IPS-18c (cell line): ENCODE measurements around the gene CHCHD4.
A peak's percentile ranks its signal among the peaks of the same experiment; 100 is the strongest.

ENCODE experiments used
- H3K4me3 ChIP-seq: 2 replicates; pipeline ENCODE4 v1.7.0; 2013; ENCODE audit warnings: low read depth, mild to moderate bottlenecking, low read length, moderate library complexity; ENCODE audit not compliant: insufficient read depth
- H3K9me3 ChIP-seq: one replicate; pipeline ENCODE4 v1.6.1; 2013; ENCODE audit warnings: mild to moderate bottlenecking, low read length, moderate library complexity; ENCODE audit not compliant: control insufficient read depth, insufficient read depth

The CHCHD4 gene

DNA sequence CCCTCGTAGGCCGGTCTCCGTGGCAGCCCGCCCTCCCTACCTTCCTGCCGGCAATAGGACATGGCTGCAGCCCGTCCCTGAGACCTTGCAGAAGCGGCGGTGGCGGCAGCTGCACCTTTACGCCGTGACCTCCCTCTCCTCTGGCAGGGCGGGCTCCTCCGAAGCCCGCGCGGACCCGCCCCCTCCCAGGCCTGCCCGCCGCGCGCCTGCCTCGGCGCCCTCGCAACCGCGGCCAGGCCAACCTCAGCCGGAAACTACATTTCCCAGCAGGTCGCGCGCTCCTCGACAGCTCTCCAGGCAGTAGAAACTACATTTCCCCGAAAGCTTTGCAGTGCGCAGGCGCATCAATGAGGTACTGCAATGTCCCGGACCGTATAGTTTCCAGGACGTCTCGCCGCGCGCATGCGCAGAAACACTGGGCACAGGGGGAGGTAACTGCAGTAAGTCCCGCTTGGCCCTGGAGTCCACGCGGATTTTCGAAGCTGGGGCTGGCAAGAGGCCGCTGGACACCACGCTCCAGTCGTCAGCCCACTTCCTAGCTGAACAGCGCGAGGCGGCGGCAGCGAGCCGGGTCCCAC lies at the start of gene CHCHD4, which contains the start of gene TMEM43:
Gene CHCHD4 (minus strand): TSS at position 256 of the 578 bp plus-strand sequence. CDS start 194 bp downstream, at position 62.
Gene TMEM43 (plus strand): TSS at position 438 of the 578 bp plus-strand sequence. CDS start 142 bp downstream, outside the sequence.
- Histone ChIP-seq H3K4me3 (peak within 1 kb of the TSS; percentile 95), H3K9me3 (no peaks in the 10 kb centered on the region)

DNA sequence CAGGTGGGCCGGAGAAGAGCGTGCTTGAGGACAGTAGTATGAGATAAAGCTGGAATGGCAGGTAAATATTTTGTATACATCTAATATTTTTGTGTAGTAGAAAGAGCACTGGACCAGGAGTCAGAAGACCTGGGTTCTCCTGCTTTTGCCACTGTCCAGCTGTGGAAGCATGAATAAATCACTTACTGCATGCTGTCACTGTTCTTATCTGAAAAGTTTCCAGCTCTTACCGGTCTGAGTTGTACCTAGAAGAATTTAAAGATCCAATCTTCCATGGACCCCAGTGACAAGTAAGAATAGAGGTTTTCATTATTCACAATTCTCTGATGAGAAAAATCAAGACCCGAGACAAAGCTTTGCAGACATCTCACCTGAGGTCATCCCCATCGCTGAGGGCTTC lies 47.8 kb upstream of the CHCHD4 start:
- no peak overlapping the region for H3K4me3 ChIP-seq
- H3K9me3 ChIP-seq: no peaks in the 10 kb centered on the region

DNA sequence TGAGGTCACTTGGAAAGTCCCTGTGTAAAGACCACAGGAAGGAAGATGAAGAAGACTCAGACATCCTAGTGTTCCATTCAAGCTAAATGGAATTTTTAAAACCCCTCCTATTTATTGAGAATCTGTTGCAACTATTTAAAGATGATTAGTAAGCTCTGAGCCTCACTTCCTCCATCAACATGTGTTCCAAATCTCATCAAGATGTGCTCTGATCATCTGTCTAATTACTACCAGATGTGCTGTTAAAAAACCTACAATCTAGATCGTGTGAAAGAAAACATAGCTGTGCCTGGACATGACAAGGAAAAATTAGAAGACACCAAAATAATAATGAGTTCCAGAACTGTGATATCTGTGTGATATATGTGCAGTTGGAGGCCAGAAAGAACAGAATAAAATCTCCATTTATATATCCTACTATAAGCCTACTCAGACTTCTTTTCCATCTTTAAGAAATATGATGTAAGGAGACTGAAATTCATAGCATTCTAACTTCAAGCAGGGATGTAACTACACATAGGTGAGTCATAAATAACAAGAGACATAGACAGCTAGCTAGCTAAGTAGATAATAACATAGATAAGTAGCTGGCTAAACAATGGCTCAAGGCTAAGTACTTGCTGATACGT lies 46.0 kb upstream of the CHCHD4 start:
- no peak overlapping the region for H3K4me3 ChIP-seq

DNA sequence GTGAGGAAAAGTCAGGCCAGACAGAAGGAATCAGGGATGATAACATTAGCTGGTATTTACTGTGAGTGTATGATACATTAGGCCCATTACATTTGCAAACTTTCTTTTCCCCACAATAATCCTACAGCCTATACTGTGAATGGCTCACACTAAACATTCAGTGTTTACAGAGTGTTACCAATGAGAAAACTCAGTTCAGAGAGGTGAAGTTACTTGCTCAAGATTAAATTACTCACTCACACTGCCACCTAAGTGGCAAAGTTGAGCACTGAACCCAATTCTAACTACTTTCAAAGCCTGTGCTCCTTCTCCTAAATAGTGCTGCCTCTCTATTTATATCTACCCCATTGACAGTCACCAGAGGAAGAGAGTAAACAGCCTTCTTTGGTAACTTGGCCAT lies 45.2 kb upstream of the CHCHD4 start:
- no peaks in the 10 kb centered on the region for H3K9me3 ChIP-seq
- no peak overlapping the region for H3K4me3 ChIP-seq

More for the DNA sequence above, 46.0 kb upstream of the CHCHD4 start:
- H3K9me3 ChIP-seq: no peaks in the 10 kb centered on the region

DNA sequence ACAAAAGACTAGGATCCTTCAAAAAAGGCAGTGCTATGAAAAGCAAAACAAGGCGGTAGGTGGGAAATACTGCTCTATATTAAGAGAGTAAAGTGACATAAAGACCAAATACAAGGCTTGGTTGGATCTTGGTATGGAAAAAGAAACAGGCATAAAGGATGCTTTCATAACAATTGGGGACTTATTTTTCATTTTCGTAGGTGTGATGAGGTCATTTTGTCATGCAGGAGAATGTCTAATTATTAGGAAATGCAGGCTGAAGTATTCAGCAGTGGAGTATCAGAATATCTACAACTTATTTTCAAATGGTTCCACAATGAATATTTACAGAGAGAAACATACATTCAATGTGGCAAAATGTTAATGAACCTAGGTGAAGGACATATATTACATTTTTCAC lies 44.8 kb upstream of the CHCHD4 start:
- H3K4me3 ChIP-seq: no peak overlapping the region
- no peaks in the 10 kb centered on the region for H3K9me3 ChIP-seq

DNA sequence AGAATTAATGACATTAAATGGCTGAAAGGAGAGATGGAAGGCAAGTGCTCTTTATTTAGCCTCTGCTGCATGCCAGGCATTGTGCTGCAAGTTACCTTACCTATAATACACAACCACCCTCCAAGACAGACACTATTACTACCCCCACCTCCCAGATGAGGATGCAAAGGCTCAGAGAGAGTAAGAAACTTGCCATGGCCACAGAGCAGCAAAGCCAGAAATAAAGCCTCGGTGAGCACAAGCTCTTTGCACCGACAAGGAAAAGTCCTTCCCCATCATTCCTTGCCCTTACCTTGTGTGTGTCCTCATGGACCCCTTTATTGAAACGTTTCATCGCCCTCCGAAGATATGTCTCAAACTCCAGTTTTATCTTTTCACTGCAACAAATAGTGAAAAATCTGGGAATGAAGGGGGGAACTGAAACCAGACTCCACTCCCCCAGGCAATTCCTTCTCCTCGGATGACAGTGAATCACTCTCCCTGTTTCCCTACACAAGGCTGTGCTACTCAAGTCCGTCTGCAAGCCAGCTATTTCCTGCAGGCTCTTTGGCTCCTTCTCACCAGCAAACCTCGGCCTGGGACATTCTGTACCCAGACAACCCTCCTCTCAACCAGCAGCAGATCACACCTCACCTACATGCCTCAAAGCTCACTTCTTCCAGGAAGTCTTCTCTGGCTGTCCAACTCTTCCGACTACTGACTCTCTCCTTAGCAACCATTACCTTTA lies 42.4 kb upstream of the CHCHD4 start:
- no peaks in the 10 kb centered on the region for H3K9me3 ChIP-seq
- no peak overlapping the region for H3K4me3 ChIP-seq

DNA sequence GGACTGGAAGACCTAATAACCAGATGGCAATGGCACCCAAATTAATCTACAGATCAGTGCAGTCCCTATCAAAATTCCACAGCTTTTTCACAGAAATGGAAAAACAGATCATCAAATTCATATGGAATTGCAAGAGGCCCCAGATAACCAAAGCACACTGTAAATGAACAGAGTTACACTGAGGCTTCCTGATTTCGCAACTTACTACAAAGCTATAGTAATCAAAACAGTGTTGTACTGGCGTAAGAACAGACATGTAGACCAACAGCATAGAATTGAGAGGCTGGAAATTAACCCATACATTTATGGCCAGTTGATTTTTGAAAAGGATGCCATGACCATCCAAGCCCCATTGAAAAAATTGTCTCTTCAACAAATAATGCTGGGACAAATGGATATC lies 37.5 kb upstream of the CHCHD4 start:
- no peak overlapping the region for H3K4me3 ChIP-seq
- no peaks in the 10 kb centered on the region for H3K9me3 ChIP-seq

DNA sequence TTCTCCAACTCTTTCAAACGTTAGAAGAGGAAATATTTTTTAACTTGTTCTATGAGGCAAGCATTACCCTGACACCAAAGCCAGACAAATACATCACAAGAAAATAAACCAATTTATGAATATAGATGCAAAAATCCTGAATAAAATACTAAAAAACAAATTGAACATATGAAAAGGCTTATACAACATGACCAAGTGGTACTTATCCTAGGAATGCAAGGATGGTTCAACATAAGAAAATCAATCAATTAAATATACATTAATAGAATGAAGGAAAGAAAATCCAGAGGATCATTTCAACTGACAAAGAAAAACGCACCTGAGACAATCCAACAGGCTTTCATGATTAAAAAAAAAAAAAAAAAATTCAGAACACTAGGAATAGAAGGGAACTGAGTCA lies 36.6 kb upstream of the CHCHD4 start:
- Histone ChIP-seq H3K9me3 (no peaks in the 10 kb centered on the region), H3K4me3 (no peak overlapping the region)

DNA sequence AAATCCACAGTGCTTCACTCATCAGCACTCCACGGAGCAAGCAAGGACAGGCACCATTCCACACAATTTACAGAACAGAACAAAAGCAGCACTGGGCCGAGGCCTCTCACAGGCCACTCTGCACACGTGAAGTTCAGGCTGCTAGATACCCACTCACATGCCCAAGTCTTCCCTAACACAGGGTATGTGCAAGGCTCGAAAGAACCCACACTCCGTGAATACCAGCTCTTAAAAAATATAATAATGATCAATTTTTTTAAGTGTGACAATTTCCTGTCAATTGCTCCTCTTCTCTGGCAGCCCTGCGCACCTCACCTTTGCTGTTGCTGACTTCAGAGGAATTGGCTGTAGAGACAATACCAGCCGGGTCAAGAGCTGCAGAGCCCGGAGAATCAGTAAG lies 34.8 kb upstream of the CHCHD4 start:
- Histone ChIP-seq H3K4me3 (no peak overlapping the region), H3K9me3 (no peaks in the 10 kb centered on the region)

DNA sequence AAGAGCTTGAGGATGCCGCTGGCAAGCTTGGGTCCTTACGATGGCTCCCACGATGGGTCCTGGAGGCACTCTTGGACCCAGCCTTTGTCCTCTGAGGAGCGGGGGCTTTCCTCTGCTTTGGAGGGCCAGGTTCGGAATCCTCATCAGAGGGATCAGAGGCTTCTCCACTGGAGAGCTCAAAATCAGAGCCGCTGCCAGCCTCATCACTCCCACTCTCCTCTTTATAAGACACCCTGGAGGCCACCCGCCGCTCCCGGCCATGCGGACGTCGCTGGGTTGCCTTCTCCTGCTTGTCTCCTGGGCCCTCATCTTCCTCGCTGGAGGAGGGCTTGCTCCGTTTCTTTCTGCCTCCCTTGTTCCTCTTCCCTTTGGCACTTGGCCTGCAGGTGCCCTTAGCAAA lies 33.7 kb upstream of the CHCHD4 start:
- Histone ChIP-seq H3K4me3 (no peak overlapping the region), H3K9me3 (no peaks in the 10 kb centered on the region)

DNA sequence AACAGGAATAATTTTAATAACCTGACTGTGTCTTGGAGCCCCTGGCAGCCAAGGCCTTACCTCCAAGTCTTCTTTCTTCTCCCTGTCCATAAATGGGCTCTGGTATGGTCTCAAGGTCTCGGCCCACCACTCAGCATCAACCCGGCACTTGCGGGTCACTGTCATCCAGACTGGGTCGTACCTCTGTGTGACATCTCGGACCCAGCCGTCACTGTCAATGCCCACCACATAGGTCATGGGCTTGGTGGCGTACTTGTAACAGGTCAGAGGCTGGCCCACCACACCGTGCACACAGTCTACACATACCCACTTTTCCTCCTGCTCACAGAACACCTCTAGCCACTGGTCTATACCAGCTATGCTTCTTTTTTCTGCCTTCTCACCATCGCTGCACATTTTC lies 33.3 kb upstream of the CHCHD4 start:
- no peaks in the 10 kb centered on the region for H3K9me3 ChIP-seq
- H3K4me3 ChIP-seq: no peak overlapping the region

DNA sequence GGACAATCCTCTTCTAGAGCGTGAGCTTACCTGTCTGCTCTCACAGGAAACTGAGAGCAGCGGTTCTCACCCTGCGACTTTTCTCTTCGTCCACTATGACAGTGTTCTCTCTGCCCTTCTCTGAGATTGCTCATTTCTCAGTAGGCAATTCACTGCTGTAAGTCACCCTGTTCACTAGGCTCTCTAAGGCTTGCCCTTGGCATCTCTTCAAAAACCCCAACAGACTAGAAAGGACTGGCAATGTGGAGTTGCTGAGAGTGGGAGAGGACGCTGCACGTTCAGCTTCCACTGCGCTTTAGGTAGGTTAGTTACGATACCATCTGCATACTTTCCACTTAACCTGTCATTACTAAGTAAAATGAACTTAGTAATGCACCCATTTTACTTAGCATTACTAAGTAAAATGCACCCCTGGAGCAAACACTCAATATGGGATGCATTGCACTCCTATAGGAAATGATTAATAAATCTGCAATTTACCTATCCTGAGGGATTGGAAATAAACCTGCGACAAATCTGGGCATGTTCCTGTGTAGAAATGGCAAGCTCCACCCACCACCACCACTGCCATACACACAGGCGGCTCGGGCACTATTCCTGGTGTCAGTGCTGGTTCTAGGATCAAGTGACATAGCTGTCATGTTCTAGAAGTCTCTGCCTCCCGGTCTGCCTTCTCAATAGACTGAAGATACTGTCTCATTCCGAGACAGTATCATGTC lies 32.3 kb upstream of the CHCHD4 start:
- Histone ChIP-seq H3K9me3 (no peaks in the 10 kb centered on the region), H3K4me3 (no peak overlapping the region)

DNA sequence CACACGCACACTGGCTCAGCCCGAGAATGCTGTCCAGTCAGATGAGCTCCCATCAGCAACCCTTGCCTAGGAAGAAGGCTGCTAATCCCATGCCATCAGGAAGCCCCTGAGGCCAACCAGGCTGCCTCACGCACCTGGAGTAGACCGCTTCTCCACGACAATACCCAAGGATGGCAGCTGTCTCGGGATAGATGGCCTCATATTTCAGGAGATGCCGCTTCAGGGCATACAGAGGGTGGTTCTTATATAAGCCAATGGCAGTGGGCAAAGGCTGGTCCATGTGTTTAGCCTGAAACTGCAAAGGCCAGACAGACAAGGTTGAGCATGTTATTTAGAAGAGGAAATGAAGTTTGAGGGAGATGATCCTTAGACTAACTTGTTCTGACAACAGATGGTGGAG lies 31.5 kb upstream of the CHCHD4 start:
- H3K9me3 ChIP-seq: no peaks in the 10 kb centered on the region
- H3K4me3 ChIP-seq: no peak overlapping the region

DNA sequence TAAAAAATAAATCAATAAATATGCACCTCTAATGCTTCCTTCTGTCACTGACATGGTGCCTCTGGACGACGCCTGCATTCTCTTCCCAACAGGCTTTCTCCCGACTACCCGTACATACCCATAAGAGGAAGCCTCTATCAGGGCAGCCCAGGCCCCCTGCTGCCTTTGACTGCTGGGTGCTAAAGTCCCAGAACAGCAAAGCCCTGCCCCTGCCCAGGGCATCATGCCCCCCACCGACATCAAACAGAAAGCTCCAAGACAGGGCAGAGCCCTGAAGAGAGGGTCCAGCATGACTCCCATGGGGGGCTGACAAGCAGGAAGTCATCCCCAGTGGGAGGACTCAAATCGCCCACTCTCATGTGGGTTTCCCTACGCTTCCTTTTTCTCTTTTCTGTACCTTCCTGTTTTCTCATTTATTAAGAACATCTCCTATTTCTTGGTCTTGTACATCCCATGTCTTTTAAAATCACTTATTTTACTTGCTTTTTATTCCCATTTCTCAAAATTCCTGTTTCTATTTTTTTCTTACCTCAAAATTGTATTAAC lies 30.3 kb upstream of the CHCHD4 start:
- Histone ChIP-seq H3K4me3 (no peak overlapping the region), H3K9me3 (no peaks in the 10 kb centered on the region)

DNA sequence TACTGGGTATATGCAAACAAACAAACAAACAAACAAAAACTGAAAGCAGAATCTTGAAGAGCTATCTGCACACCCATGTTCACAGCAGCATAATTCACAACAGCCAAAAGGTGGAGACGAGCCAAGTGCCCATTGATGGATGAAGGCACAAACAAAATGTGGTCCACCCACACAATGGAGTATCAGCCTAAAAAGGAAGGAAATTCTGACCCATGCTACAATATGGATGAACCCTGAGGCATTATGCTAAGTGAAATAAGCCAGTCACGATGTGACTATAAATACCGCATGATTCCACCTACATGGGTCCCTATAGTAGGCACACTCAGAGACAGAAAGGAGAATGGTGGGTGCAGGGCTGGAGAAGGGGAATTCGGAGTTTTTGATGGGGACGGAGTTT lies 29.6 kb upstream of the CHCHD4 start:
- Histone ChIP-seq H3K4me3 (no peak overlapping the region), H3K9me3 (no peaks in the 10 kb centered on the region)

DNA sequence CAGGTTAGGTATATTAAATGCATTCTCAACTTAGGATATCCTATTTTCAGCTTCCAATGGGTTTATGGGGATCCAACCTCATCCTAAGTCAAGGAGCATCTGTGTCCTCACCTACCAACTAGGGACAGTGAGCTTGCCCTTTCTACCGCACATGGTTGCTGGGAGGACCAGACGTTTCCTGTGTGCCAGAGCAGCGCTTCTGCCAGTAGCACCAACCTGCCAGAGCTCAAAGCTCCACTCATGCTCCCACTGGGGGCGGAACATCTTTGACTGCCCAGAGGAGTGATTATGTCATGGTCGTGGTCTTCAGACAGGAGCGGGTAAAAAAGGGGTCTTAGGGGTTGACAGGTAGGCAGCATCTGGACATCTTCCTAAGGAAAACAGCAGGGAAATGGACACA lies 29.0 kb upstream of the CHCHD4 start:
- no peaks in the 10 kb centered on the region for H3K9me3 ChIP-seq
- no peak overlapping the region for H3K4me3 ChIP-seq

DNA sequence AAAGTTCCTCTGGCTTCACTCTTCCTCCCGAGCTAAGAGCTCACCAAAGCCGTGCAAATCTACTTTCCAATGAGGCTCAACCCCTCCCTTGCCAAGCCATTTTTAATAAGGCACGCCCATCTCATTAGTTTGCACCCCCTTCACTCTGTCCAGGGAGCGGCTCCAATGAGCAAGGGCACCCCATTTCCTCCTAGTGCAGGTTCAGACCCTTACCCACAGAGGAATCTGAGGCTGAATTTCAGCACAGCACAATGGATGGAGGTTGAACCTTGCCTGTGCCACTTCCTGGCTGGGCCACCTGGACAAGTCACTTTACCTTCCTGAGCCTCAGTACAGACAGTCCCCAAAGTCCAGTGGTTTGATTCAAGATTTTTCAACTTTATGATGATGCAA lies 28.3 kb upstream of the CHCHD4 start:
- no peak overlapping the region for H3K4me3 ChIP-seq
- H3K9me3 ChIP-seq: no peaks in the 10 kb centered on the region
